ENCODE results near the gene RESF1. TPM values are rescaled to one million over a fixed set of nuclear protein-coding genes. Genes with fewer than 3 reads are reported as not detected.

Gene RESF1
- total and polyA plus RNA-seq, 11 donors = 9.5 to 42.8 (median 22.8) TPM

GRCh38 chr12:32005496-32006125 lies 46.4 kb downstream of the RESF1 start:
- Histone ChIP-seq H3K4me1 (peaks cover 0 to 9% (median 0%) of the 10 kb centered on the region in 12 donors), H3K4me3 (no peak overlapping the region), H3K27me3 (no peaks in the 10 kb centered on the region), H3K9me3 (no peaks in the 10 kb centered on the region), H3K36me3 (peaks cover 0 to 11% (median 6%) of the 10 kb centered on the region in 9 donors), H3K27ac (no peak overlapping the region)
- WGBS, 4 donors = 51 to 57% (median 56%) methylated on average over 11 of the region's 11 CpGs
- ATAC-seq (no peak), DNase-seq (no peak)
- intact Hi-C loops (cut with DNase I) = loop anchor here in 1 of 10 donors (2.0 kb wide), 1 partner anchor 33 kb away; no protein-coding TSS in a partner anchor
- TF ChIP-seq POLR2A (IDR thresholded peaks at IDR 0.05) (no peak), CTCF (IDR thresholded peaks at IDR 0.05) (no peak)

Other genes with a start within 250 kb of the RESF1 start
- gene AMN1, start 230.4 kb upstream of the RESF1 start, total RNA-seq = 10 to 100 TPM in 8 of 9 donors, 1 to 10 TPM in 1; 8.5 to 22.5 (median 16.4) TPM
- gene AMN1, start 230.4 kb upstream of the RESF1 start, polyA plus RNA-seq = 10 to 100 TPM; 11.0 to 12.8 TPM
- gene BICD1, start 147.4 kb downstream of the RESF1 start, total RNA-seq = 10 to 100 TPM in 4 of 9 donors, 1 to 10 TPM in 5; 2.1 to 16.3 (median 8.9) TPM
- gene BICD1, start 147.4 kb downstream of the RESF1 start, polyA plus RNA-seq = 1 to 10 TPM; 3.8 to 5.7 TPM

Measured in heart left ventricle (tissue), 16 donors.